Neural cell (in vitro differentiated cells): Measurements from ENCODE around the gene MEX3D. TPM values are rescaled to one million over a fixed set of nuclear protein-coding genes. Genes with fewer than 3 reads are reported as not detected.

Source experiments
- H2AFZ ChIP-seq: fragments of 200-600, 300-800 bp; sonication (generic), shearing (Covaris generic); 2 replicates; pipeline ENCODE4 v1.6.0; 2014; ENCODE audit warnings: low read depth, mild to moderate bottlenecking, antibody characterized with exemption, low read length, moderate library complexity
- H3F3A ChIP-seq: fragments of 200-600 bp; shearing (Covaris generic); 2 replicates; pipeline ENCODE4 v1.6.1; 2016; ENCODE audit warnings: mild to moderate bottlenecking, moderate library complexity, mixed read lengths, antibody characterized with exemption, low read length; ENCODE audit not compliant: insufficient read depth, poor library complexity, severe bottlenecking
- H3K27ac ChIP-seq: fragments of 200-600, 300-800 bp; sonication (generic), shearing (Covaris generic); 2 replicates; pipeline ENCODE4 v1.5.1; 2014; ENCODE audit warnings: mild to moderate bottlenecking, low read length, moderate library complexity
- H3K27me3 ChIP-seq: fragments of 300-800, 200-600 bp; sonication (generic), shearing (Covaris generic); 2 replicates; pipeline ENCODE4 v1.6.0; 2014; ENCODE audit warnings: mild to moderate bottlenecking, low read depth, low read length, moderate library complexity; ENCODE audit not compliant: insufficient read depth
- H3K36me3 ChIP-seq: fragments of 300-800, 200-600 bp; sonication (generic), shearing (Covaris generic); 2 replicates; pipeline ENCODE4 v1.5.1; 2014; ENCODE audit warnings: mild to moderate bottlenecking, antibody characterized with exemption, low read length, moderate library complexity; ENCODE audit not compliant: insufficient read depth
- H3K4me2 ChIP-seq: fragments of 300-800, 200-600 bp; sonication (generic), shearing (Covaris generic); 2 replicates; pipeline ENCODE4 v1.6.0; 2014; ENCODE audit warnings: mild to moderate bottlenecking, low read length
- H3K4me3 ChIP-seq: fragments of 300-800, 200-600 bp; sonication (generic), shearing (Covaris generic); 2 replicates; pipeline ENCODE4 v1.5.1; 2014; ENCODE audit warnings: mild to moderate bottlenecking, low read length, moderate library complexity
- H3K79me2 ChIP-seq: fragments of 200-600 bp; shearing (Covaris generic); replicated peaks from 2 replicates; pipeline ENCODE4 v1.6.0; 2014; ENCODE audit warnings: mild to moderate bottlenecking, low read length, moderate library complexity; ENCODE audit not compliant: insufficient read depth
- H3K9ac ChIP-seq: fragments of 300-800, 200-600 bp; sonication (generic), shearing (Covaris generic); 2 replicates; pipeline ENCODE4 v1.6.1; 2016; ENCODE audit warnings: mild to moderate bottlenecking, low read length, mixed read lengths
- H3K9me2 ChIP-seq: fragments of 200-600 bp; shearing (Covaris generic); 2 replicates; pipeline ENCODE4 v1.6.1; 2016; ENCODE audit warnings: mild to moderate bottlenecking, low read length, mixed read lengths; ENCODE audit not compliant: insufficient read depth
- H3K9me3 ChIP-seq: fragments of 200-600, 300-800 bp; sonication (generic), shearing (Covaris generic); 2 replicates; pipeline ENCODE4 v1.6.1; 2016; ENCODE audit warnings: mild to moderate bottlenecking, mixed run types, low read length, moderate library complexity, mixed read lengths
- H4K20me1 ChIP-seq: fragments of 200-600 bp; shearing (Covaris generic); 2 replicates; pipeline ENCODE4 v1.6.1; 2016; ENCODE audit warnings: mild to moderate bottlenecking, mixed run types; ENCODE audit not compliant: insufficient read depth
- EP300 ChIP-seq: fragments of 450-650 bp; conservative IDR thresholded peaks from 2 replicates; pipeline ENCODE4 v1.6.1; 2014; ENCODE audit warnings: antibody characterized with exemption, mild to moderate bottlenecking, moderate library complexity; ENCODE audit not compliant: poor library complexity, severe bottlenecking
- EZH2 ChIP-seq: fragments of 200-600, 300-800 bp; shearing (Covaris generic), sonication (generic); IDR thresholded peaks from 2 replicates; pipeline ENCODE4 v1.6.1; 2014; ENCODE audit warnings: antibody characterized with exemption, low read length, borderline replicate concordance, mild to moderate bottlenecking; ENCODE audit not compliant: insufficient read depth, poor library complexity, severe bottlenecking
- MXI1 ChIP-seq: fragments of 450-650 bp; conservative IDR thresholded peaks from 2 replicates; pipeline ENCODE4 v1.6.1; 2014; ENCODE audit warnings: antibody characterized with exemption, mild to moderate bottlenecking; ENCODE audit not compliant: poor library complexity, severe bottlenecking
- POLR2AphosphoS5 ChIP-seq: IDR thresholded peaks from 2 replicates; pipeline ENCODE4 v1.6.1; 2012
- RAD21 ChIP-seq: fragments of 450-650 bp; conservative IDR thresholded peaks from 2 replicates; pipeline ENCODE4 v1.6.1; 2014; ENCODE audit warnings: antibody characterized with exemption, mild to moderate bottlenecking, moderate library complexity
- SMC3 ChIP-seq: fragments of 450-650 bp; conservative IDR thresholded peaks from 2 replicates; pipeline ENCODE4 v1.6.1; 2014; ENCODE audit warnings: antibody characterized with exemption, mild to moderate bottlenecking, moderate library complexity; ENCODE audit not compliant: poor library complexity
- TAF1 ChIP-seq: IDR thresholded peaks from 2 replicates; pipeline ENCODE4 v1.6.1; 2012; ENCODE audit warnings: low read depth
- polyA plus RNA-seq: library from polyadenylated mRNA; depleted of rRNA; stranded (reverse); fragments of >200 nt; gene quantifications from 2 replicates; pipeline ENCODE4 v1.2.3, GENCODE V29; 2014
- TF ChIP-seq, protein P1 (sequence below): fragments of 450-650 bp; IDR thresholded peaks from 2 replicates; pipeline ENCODE4 v1.5.1; 2014; ENCODE audit warnings: antibody characterized with exemption, mild to moderate bottlenecking, moderate library complexity; ENCODE audit not compliant: poor library complexity, severe bottlenecking
- TF ChIP-seq, protein P2 (sequence below): IDR thresholded peaks from 2 replicates; pipeline ENCODE4 v1.6.1; 2012; ENCODE audit warnings: borderline replicate concordance

Gene MEX3D
- polyA plus RNA-seq, 1 donor from 2014 or later: 20.8 TPM

DNA sequence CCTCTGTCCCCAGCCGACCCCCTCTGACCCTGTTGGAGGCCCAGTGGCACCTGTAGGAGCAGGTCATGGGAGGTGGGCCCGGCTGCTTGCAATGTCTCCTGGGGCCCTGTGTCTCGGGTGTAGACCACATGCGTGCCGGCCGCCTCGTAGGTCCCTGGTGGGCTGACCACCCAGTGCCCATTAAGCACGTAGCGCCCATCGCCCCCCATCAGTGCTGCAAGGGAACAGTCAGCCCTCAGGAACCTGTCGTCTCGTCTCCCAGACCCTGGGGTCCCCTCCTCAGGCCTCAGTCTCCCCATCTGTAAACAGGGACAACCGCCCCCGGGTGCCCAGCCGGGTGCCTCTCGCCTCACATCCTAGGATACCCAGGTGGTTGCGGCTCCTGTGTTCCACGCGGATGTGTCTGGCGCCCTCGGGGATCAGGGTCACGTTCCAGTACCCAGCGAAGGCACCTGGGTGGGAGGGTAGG is 60.9 kb downstream of the MEX3D start:
- Histone ChIP-seq H3K36me3 (no peaks in the 10 kb centered on the region), H3K9me2 (no peaks in the 10 kb centered on the region), H3K9ac (peak overlapping the region; percentile 86), H3K27me3 (peaks cover 13% of the 10 kb centered on the region), H3K27ac (peak overlapping the region; percentile 95), H3K4me2 (no peak overlapping the region), H2AFZ (peak overlapping the region; percentile 30), H4K20me1 (no peaks in the 10 kb centered on the region), H3K9me3 (no peaks in the 10 kb centered on the region), H3K79me2 (no peaks in the 10 kb centered on the region), H3F3A (no peaks in the 10 kb centered on the region), H3K4me3 (peak overlapping the region; percentile 73)
- TF ChIP-seq EZH2 (no peak), TAF1 (no peak), SMC3 (no peak), MXI1 (no peak), EP300 (no peak), POLR2AphosphoS5 (no peak)
- TF ChIP-seq, protein P1, sequence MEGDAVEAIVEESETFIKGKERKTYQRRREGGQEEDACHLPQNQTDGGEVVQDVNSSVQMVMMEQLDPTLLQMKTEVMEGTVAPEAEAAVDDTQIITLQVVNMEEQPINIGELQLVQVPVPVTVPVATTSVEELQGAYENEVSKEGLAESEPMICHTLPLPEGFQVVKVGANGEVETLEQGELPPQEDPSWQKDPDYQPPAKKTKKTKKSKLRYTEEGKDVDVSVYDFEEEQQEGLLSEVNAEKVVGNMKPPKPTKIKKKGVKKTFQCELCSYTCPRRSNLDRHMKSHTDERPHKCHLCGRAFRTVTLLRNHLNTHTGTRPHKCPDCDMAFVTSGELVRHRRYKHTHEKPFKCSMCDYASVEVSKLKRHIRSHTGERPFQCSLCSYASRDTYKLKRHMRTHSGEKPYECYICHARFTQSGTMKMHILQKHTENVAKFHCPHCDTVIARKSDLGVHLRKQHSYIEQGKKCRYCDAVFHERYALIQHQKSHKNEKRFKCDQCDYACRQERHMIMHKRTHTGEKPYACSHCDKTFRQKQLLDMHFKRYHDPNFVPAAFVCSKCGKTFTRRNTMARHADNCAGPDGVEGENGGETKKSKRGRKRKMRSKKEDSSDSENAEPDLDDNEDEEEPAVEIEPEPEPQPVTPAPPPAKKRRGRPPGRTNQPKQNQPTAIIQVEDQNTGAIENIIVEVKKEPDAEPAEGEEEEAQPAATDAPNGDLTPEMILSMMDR: no peak
- TF ChIP-seq, protein P2, sequence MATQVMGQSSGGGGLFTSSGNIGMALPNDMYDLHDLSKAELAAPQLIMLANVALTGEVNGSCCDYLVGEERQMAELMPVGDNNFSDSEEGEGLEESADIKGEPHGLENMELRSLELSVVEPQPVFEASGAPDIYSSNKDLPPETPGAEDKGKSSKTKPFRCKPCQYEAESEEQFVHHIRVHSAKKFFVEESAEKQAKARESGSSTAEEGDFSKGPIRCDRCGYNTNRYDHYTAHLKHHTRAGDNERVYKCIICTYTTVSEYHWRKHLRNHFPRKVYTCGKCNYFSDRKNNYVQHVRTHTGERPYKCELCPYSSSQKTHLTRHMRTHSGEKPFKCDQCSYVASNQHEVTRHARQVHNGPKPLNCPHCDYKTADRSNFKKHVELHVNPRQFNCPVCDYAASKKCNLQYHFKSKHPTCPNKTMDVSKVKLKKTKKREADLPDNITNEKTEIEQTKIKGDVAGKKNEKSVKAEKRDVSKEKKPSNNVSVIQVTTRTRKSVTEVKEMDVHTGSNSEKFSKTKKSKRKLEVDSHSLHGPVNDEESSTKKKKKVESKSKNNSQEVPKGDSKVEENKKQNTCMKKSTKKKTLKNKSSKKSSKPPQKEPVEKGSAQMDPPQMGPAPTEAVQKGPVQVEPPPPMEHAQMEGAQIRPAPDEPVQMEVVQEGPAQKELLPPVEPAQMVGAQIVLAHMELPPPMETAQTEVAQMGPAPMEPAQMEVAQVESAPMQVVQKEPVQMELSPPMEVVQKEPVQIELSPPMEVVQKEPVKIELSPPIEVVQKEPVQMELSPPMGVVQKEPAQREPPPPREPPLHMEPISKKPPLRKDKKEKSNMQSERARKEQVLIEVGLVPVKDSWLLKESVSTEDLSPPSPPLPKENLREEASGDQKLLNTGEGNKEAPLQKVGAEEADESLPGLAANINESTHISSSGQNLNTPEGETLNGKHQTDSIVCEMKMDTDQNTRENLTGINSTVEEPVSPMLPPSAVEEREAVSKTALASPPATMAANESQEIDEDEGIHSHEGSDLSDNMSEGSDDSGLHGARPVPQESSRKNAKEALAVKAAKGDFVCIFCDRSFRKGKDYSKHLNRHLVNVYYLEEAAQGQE: no peak

DNA sequence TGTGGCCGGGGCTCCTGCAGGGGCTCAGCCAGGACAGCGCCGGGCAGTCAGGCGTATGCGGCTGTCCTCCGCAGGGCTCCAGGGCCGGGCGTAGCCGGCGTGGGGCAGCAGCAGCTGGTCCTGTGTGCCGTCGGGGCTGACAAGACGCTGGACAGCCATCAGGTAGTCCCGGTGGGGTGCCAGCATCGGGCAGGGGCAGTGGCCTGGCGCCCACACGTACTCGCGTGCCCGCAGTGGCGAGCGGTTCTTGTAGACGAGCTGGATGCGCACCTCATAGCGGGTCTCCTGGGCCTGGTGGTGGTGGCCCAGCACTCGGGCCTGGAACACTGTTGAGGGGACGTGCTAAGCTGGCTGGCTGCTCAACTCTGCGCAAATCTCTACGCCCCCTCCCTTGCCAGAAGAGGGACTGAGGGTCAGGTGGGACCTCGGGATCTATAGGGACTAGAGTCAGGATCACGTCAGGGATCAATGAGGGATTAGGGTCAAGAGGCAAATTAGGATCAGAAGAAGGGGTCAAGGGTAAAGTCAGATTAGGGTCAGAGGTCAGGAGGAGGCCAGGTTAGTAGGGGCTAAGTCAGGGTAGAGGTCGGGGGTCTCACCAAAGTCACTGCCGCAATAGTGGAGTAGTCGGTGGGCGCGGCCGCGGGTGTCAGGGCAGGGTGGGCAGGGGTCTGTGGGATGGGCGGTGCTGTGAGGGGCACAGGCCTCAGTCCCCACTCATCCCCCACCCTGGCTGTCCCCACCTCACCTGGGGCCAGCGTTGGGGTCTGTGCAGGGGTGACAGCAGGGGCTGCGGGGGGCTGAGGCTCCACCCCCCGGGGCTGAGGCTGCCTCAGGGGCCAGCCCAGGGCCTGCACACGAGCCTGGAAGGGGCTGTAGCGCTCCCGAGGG is 61.9 kb downstream of the MEX3D start:
- no peak overlapping the region for H3K4me3 ChIP-seq
- no peak overlapping the region for H3K4me2 ChIP-seq
- H3K27ac ChIP-seq: no peak overlapping the region
- H3K9me2 ChIP-seq: no peaks in the 10 kb centered on the region
- TF ChIP-seq EP300 (no peak), SMC3 (no peak), MXI1 (no peak), EZH2 (no peak), TAF1 (no peak), POLR2AphosphoS5 (no peak), RAD21 (no peak)
- TF ChIP-seq, protein P2: no peak
- TF ChIP-seq, protein P1: no peak
- H3F3A ChIP-seq: no peaks in the 10 kb centered on the region
- H3K9me3 ChIP-seq: no peaks in the 10 kb centered on the region
- H4K20me1 ChIP-seq: no peaks in the 10 kb centered on the region
- peaks cover 5% of the 10 kb centered on the region for H3K27me3 ChIP-seq
- H3K79me2 ChIP-seq: no peaks in the 10 kb centered on the region
- H2AFZ ChIP-seq: no peak overlapping the region
- no peaks in the 10 kb centered on the region for H3K36me3 ChIP-seq
- H3K9ac ChIP-seq: no peak overlapping the region
